Natural killer cell treated with Interleukin-12 subunit alpha and Interleukin-12 subunit beta and Interleukin-15 and Interleukin-18, amount 100 ng/mL, for 72 hours (primary cell): ENCODE measurements around the gene NUCKS1. TPM values are rescaled to one million over a fixed set of nuclear protein-coding genes. Genes with fewer than 3 reads are reported as not detected.

Experiments used
- ATAC-seq, 2 donors: fragments of 150-1000 bp; cut with Tn5 transposase in 1 of 2; sonication (Bioruptor Pico), chemical (Tn5 transposase) in 1 of 2; 2 replicates each; pipeline ENCODE4 v1.10.0; 2021
- DNase-seq: peaks from one replicate; pipeline ENCODE4 v3.0.0; 2022; ENCODE audit warnings: low spot score
- H3K27ac Mint-ChIP-seq, 2 donors: 1 replicate in 1 of 2; 2 replicates in 1 of 2; pipeline ENCODE4 v1.8.0; 2022; ENCODE audit warnings: mixed read lengths in 2 of 2, mild to moderate bottlenecking in 1 of 2, moderate library complexity in 1 of 2
- H3K27me3 Mint-ChIP-seq, 2 donors: 1 replicate in 1 of 2; 2 replicates in 1 of 2; pipeline ENCODE4 v1.8.0; 2022; ENCODE audit warnings: mixed read lengths in 2 of 2
- H3K36me3 Mint-ChIP-seq: one replicate; pipeline ENCODE4 v1.8.0; 2022; ENCODE audit warnings: mixed read lengths
- H3K4me1 Mint-ChIP-seq, 2 donors: 1 replicate in 1 of 2; 2 replicates in 1 of 2; pipeline ENCODE4 v1.8.0; 2022; ENCODE audit warnings: low read depth in 2 of 2, mixed read lengths in 2 of 2, mild to moderate bottlenecking in 1 of 2
- H3K4me3 Mint-ChIP-seq: one replicate; pipeline ENCODE4 v1.8.0; 2022; ENCODE audit warnings: mixed read lengths
- H3K9me3 Mint-ChIP-seq: 2 replicates; pipeline ENCODE4 v1.8.0; 2022; ENCODE audit warnings: mixed read lengths
- total RNA-seq, 2 donors: library from RNA; stranded (reverse); gene quantifications; one replicate each; pipeline ENCODE4 v1.2.3, GENCODE V29; 2022

NUCKS1 gene
- total RNA-seq, 2 donors from 2014 or later, result 95.1 to 156 TPM

- Mint-ChIP-seq H3K4me3 (no peak overlapping the region), H3K4me1 (peaks cover 12 to 18% of the 10 kb centered on the region in 2 donors), H3K9me3 (no peaks in the 10 kb centered on the region), H3K27me3 (no peaks in the 10 kb centered on the region), H3K36me3 (peaks cover 13% of the 10 kb centered on the region), H3K27ac (peak overlapping the region; percentile 24 to 65)
- DNase-seq (no peak), ATAC-seq (peak; percentile 82 to 87)
Observed at GRCh38 chr1:205711105-205712048, 38.6 kb downstream of the NUCKS1 start.

GRCh38 chr1:205710201-205711062, 39.5 kb downstream of the NUCKS1 start:
- ATAC-seq, result no peak
- H3K36me3 Mint-ChIP-seq, result peaks cover 10% of the 10 kb centered on the region
- H3K4me3 Mint-ChIP-seq, result no peak overlapping the region
- peaks cover 8 to 14% of the 10 kb centered on the region in 2 donors for H3K4me1 Mint-ChIP-seq
- DNase-seq, result no peak
- peak overlapping the region in 1 of 2 donors; percentile 12 for H3K27ac Mint-ChIP-seq
- H3K27me3 Mint-ChIP-seq, result no peaks in the 10 kb centered on the region
- no peaks in the 10 kb centered on the region for H3K9me3 Mint-ChIP-seq

GRCh38 chr1:205709640-205710039, 40.3 kb downstream of the NUCKS1 start:
- Mint-ChIP-seq H3K27me3 (no peaks in the 10 kb centered on the region), H3K36me3 (peaks cover 4% of the 10 kb centered on the region), H3K4me3 (no peak overlapping the region), H3K27ac (peak overlapping the region in 1 of 2 donors; percentile 18), H3K4me1 (peaks cover 6 to 10% of the 10 kb centered on the region in 2 donors), H3K9me3 (no peaks in the 10 kb centered on the region)
- DNase-seq (no peak), ATAC-seq (no peak)

GRCh38 chr1:205709059-205709398, 41.0 kb downstream of the NUCKS1 start:
- DNase-seq, result no peak
- Mint-ChIP-seq H3K9me3 (no peaks in the 10 kb centered on the region), H3K4me3 (no peak overlapping the region), H3K27me3 (no peaks in the 10 kb centered on the region), H3K27ac (peak overlapping the region in 1 of 2 donors; percentile 18), H3K4me1 (peaks cover 6 to 10% of the 10 kb centered on the region in 2 donors), H3K36me3 (peaks cover 4% of the 10 kb centered on the region)
- ATAC-seq, result no peak

- ATAC-seq (peak in 1 of 2 donors; percentile 9), DNase-seq (no peak)
- Mint-ChIP-seq H3K4me3 (no peak overlapping the region), H3K27me3 (no peaks in the 10 kb centered on the region), H3K9me3 (no peaks in the 10 kb centered on the region), H3K36me3 (peaks cover 4% of the 10 kb centered on the region), H3K4me1 (peaks cover 9 to 10% of the 10 kb centered on the region in 2 donors), H3K27ac (no peak overlapping the region)
Observed at GRCh38 chr1:205706601-205707502, 43.1 kb downstream of the NUCKS1 start.

GRCh38 chr1:205704903-205705302, 45.1 kb downstream of the NUCKS1 start:
- peaks cover 4 to 6% of the 10 kb centered on the region in 2 donors for H3K4me1 Mint-ChIP-seq
- no peaks in the 10 kb centered on the region for H3K36me3 Mint-ChIP-seq
- no peak overlapping the region for H3K27ac Mint-ChIP-seq
- H3K9me3 Mint-ChIP-seq, result no peaks in the 10 kb centered on the region
- ATAC-seq (no peak), DNase-seq (no peak)
- H3K4me3 Mint-ChIP-seq, result no peak overlapping the region
- no peaks in the 10 kb centered on the region for H3K27me3 Mint-ChIP-seq

GRCh38 chr1:205703072-205703471, 46.9 kb downstream of the NUCKS1 start:
- Mint-ChIP-seq H3K36me3 (no peaks in the 10 kb centered on the region), H3K4me1 (peaks cover 0 to 6% of the 10 kb centered on the region in 2 donors), H3K4me3 (no peak overlapping the region), H3K9me3 (no peaks in the 10 kb centered on the region), H3K27me3 (no peaks in the 10 kb centered on the region), H3K27ac (peak overlapping the region in 1 of 2 donors; percentile 49)
- ATAC-seq (no peak), DNase-seq (no peak)

GRCh38 chr1:205701891-205702290, 48.1 kb downstream of the NUCKS1 start:
- peaks cover 0 to 7% of the 10 kb centered on the region in 2 donors for H3K27me3 Mint-ChIP-seq
- no peaks in the 10 kb centered on the region for H3K9me3 Mint-ChIP-seq
- no peak overlapping the region for H3K4me3 Mint-ChIP-seq
- H3K27ac Mint-ChIP-seq, result no peak overlapping the region
- no peak for DNase-seq
- H3K36me3 Mint-ChIP-seq, result no peaks in the 10 kb centered on the region
- ATAC-seq, result no peak
- H3K4me1 Mint-ChIP-seq, result peaks cover 0 to 7% of the 10 kb centered on the region in 2 donors

- no peak for DNase-seq
- Mint-ChIP-seq H3K27me3 (peaks cover 0 to 8% of the 10 kb centered on the region in 2 donors), H3K27ac (no peak overlapping the region), H3K9me3 (no peaks in the 10 kb centered on the region), H3K4me1 (peaks cover 0 to 7% of the 10 kb centered on the region in 2 donors), H3K4me3 (no peak overlapping the region), H3K36me3 (no peaks in the 10 kb centered on the region)
- ATAC-seq, result no peak
Observed at GRCh38 chr1:205701420-205701819, 48.6 kb downstream of the NUCKS1 start.

- DNase-seq (no peak), ATAC-seq (no peak)
- peaks cover 0 to 8% of the 10 kb centered on the region in 2 donors for H3K27me3 Mint-ChIP-seq
- no peak overlapping the region for H3K4me3 Mint-ChIP-seq
- H3K4me1 Mint-ChIP-seq, result peaks cover 0 to 7% of the 10 kb centered on the region in 2 donors
- no peaks in the 10 kb centered on the region for H3K36me3 Mint-ChIP-seq
- H3K9me3 Mint-ChIP-seq, result no peaks in the 10 kb centered on the region
- peak overlapping the region in 1 of 2 donors; percentile 50 for H3K27ac Mint-ChIP-seq
Observed at GRCh38 chr1:205700865-205701401, 49.0 kb downstream of the NUCKS1 start.

GRCh38 chr1:205699416-205699815, 50.6 kb downstream of the NUCKS1 start:
- H3K36me3 Mint-ChIP-seq, result no peaks in the 10 kb centered on the region
- peaks cover 0 to 7% of the 10 kb centered on the region in 2 donors for H3K4me1 Mint-ChIP-seq
- ATAC-seq, result no peak
- no peak for DNase-seq
- no peak overlapping the region for H3K4me3 Mint-ChIP-seq
- no peaks in the 10 kb centered on the region for H3K9me3 Mint-ChIP-seq
- H3K27ac Mint-ChIP-seq, result no peak overlapping the region
- H3K27me3 Mint-ChIP-seq, result peaks cover 0 to 8% of the 10 kb centered on the region in 2 donors

- Mint-ChIP-seq H3K27me3 (peaks cover 0 to 8% of the 10 kb centered on the region in 2 donors), H3K9me3 (no peaks in the 10 kb centered on the region), H3K36me3 (no peaks in the 10 kb centered on the region), H3K27ac (no peak overlapping the region), H3K4me1 (peaks cover 0 to 7% of the 10 kb centered on the region in 2 donors), H3K4me3 (no peak overlapping the region)
- ATAC-seq (no peak), DNase-seq (no peak)
Observed at GRCh38 chr1:205698921-205699320, 51.1 kb downstream of the NUCKS1 start.
